ENCODE measurements around the gene SND1. TPM values are rescaled to one million over a fixed set of nuclear protein-coding genes. Genes with fewer than 3 reads are reported as not detected.

The SND1 gene
- total RNA-seq, 1 experiment from 2014 or later: 111 TPM

- DNase-seq (ENCODE audit: low spot score): no peak
Observed at GRCh38 chr7:128113839-128114238, 461.8 kb downstream of the SND1 start.

- DNase-seq (ENCODE audit: low spot score): no peak
Observed at GRCh38 chr7:128114806-128115205, 462.8 kb downstream of the SND1 start.

- DNase-seq (ENCODE audit: low spot score): peak; percentile 68
Observed at GRCh38 chr7:128115336-128115820, 463.4 kb downstream of the SND1 start.

- no peak for DNase-seq (ENCODE audit: low spot score)
Observed at GRCh38 chr7:128115821-128116723, 464.1 kb downstream of the SND1 start.

- DNase-seq (ENCODE audit: low spot score): no peak
Observed at GRCh38 chr7:128116740-128117139, 464.7 kb downstream of the SND1 start.

- DNase-seq (ENCODE audit: low spot score): no peak
Observed at GRCh38 chr7:128117691-128118090, 465.7 kb downstream of the SND1 start.

GRCh38 chr7:128119036-128119435, 467.0 kb downstream of the SND1 start:
- DNase-seq (ENCODE audit: low spot score): no peak

- DNase-seq (ENCODE audit: low spot score): no peak
Observed at GRCh38 chr7:128120116-128120515, 468.1 kb downstream of the SND1 start.

- DNase-seq (ENCODE audit: low spot score): no peak
Observed at GRCh38 chr7:128120976-128121490, 469.0 kb downstream of the SND1 start.

GRCh38 chr7:128121711-128122530, 469.9 kb downstream of the SND1 start:
- DNase-seq (ENCODE audit: low spot score): no peak

GRCh38 chr7:128122576-128123290, 470.7 kb downstream of the SND1 start:
- DNase-seq (ENCODE audit: low spot score): no peak

GRCh38 chr7:128123291-128124037, 471.5 kb downstream of the SND1 start:
- DNase-seq (ENCODE audit: low spot score): no peak

- no peak for DNase-seq (ENCODE audit: low spot score)
Observed at GRCh38 chr7:128124786-128125185, 472.8 kb downstream of the SND1 start.

GRCh38 chr7:128125816-128126215, 473.8 kb downstream of the SND1 start:
- no peak for DNase-seq (ENCODE audit: low spot score)

- DNase-seq (ENCODE audit: low spot score): no peak
Observed at GRCh38 chr7:128128401-128128800, 476.4 kb downstream of the SND1 start.

GRCh38 chr7:128129224-128129864, 477.4 kb downstream of the SND1 start:
- no peak for DNase-seq (ENCODE audit: low spot score)

GRCh38 chr7:128131115-128131514, 479.1 kb downstream of the SND1 start:
- no peak for DNase-seq (ENCODE audit: low spot score)

GRCh38 chr7:128131731-128132130, 479.7 kb downstream of the SND1 start:
- no peak for DNase-seq (ENCODE audit: low spot score)

- DNase-seq (ENCODE audit: low spot score): no peak
Observed at GRCh38 chr7:128132426-128133069, 480.6 kb downstream of the SND1 start.

- DNase-seq (ENCODE audit: low spot score): no peak
Observed at GRCh38 chr7:128135159-128135514, 483.1 kb downstream of the SND1 start.
